Measurements from ENCODE around the gene GPR158.
"Not testable (repeated sequence)": the region's sequence is repeated elsewhere in the genome, so short reads cannot be mapped to it uniquely, and the experiment has no call there.

GPR158 gene

GRCh38 chr10:25304606-25305005 lies 129.8 kb downstream of the GPR158 start:
- TF ChIP-seq CTCF (IDR thresholded peaks at IDR 0.05; ENCODE audit: insufficient read depth, low read length, missing control alignments), result no peak
- DNase-seq (ENCODE audit: low read depth, low spot score), result no peak
- POLR2A ChIA-PET, result no interaction called here
- CTCF ChIA-PET, result no interaction called here
- H3K4me3 ChIP-seq (ENCODE audit: low read depth, low read length), result no peak overlapping the region

- CTCF ChIA-PET, result no interaction called here
- POLR2A ChIA-PET, result no interaction called here
- no peak for TF ChIP-seq CTCF (IDR thresholded peaks at IDR 0.05; ENCODE audit: insufficient read depth, low read length, missing control alignments)
Measured at GRCh38 chr10:25306386-25306785, 131.6 kb downstream of the GPR158 start.

GRCh38 chr10:25308278-25308677 lies 133.5 kb downstream of the GPR158 start:
- TF ChIP-seq CTCF (IDR thresholded peaks at IDR 0.05; ENCODE audit: insufficient read depth, low read length, missing control alignments), result no peak
- POLR2A ChIA-PET, result no interaction called here
- no peak for DNase-seq (ENCODE audit: low read depth, low spot score)
- H3K4me3 ChIP-seq (ENCODE audit: low read depth, low read length), result no peak overlapping the region
- CTCF ChIA-PET, result no interaction called here

More at GRCh38 chr10:25306386-25306785, 131.6 kb downstream of the GPR158 start:
- H3K4me3 ChIP-seq (ENCODE audit: low read depth, low read length), result no peak overlapping the region
- no peak for DNase-seq (ENCODE audit: low read depth, low spot score)

GRCh38 chr10:25317596-25318211 lies 142.9 kb downstream of the GPR158 start:
- DNase-seq (ENCODE audit: low read depth, low spot score); POLR2A ChIA-PET; H3K4me3 ChIP-seq (ENCODE audit: low read depth, low read length); CTCF ChIA-PET: not testable (repeated sequence)

- POLR2A ChIA-PET, result no interaction called here
- no peak for TF ChIP-seq CTCF (IDR thresholded peaks at IDR 0.05; ENCODE audit: insufficient read depth, low read length, missing control alignments)
- CTCF ChIA-PET, result no interaction called here
- DNase-seq (ENCODE audit: low read depth, low spot score), result no peak
- H3K4me3 ChIP-seq (ENCODE audit: low read depth, low read length), result no peak overlapping the region
Measured at GRCh38 chr10:25327273-25327672, 152.5 kb downstream of the GPR158 start.

GRCh38 chr10:25328361-25328760 lies 153.6 kb downstream of the GPR158 start:
- CTCF ChIA-PET, result no interaction called here
- no peak overlapping the region for H3K4me3 ChIP-seq (ENCODE audit: low read depth, low read length)
- POLR2A ChIA-PET, result no interaction called here
- no peak for TF ChIP-seq CTCF (IDR thresholded peaks at IDR 0.05; ENCODE audit: insufficient read depth, low read length, missing control alignments)
- no peak for DNase-seq (ENCODE audit: low read depth, low spot score)

- POLR2A ChIA-PET; DNase-seq (ENCODE audit: low read depth, low spot score); CTCF ChIA-PET: not testable (repeated sequence)
Measured at GRCh38 chr10:25329587-25329986, 154.8 kb downstream of the GPR158 start.

More at GRCh38 chr10:25329587-25329986, 154.8 kb downstream of the GPR158 start:
- H3K4me3 ChIP-seq (ENCODE audit: low read depth, low read length), result not testable (repeated sequence)

Measured in AG04449 (cell line).